Naive thymus-derived CD8-positive, alpha-beta T cell (primary cell): ENCODE measurements around the gene GPR146. TPM values are rescaled to one million over a fixed set of nuclear protein-coding genes. Genes with fewer than 3 reads are reported as not detected.
"Not testable (repeated sequence)": the region's sequence is repeated elsewhere in the genome, so short reads cannot be mapped to it uniquely, and the experiment has no call there.

Experiments
- ATAC-seq, 2 donors: fragments of 150-1000 bp; cut with Tn5 transposase in 1 of 2; sonication (Bioruptor Pico), chemical (Tn5 transposase) in 1 of 2; 1 replicate in 1 of 2; 2 replicates in 1 of 2; pipeline ENCODE4 v1.10.0; 2021; ENCODE audit warnings: mild to moderate bottlenecking in 2 of 2, moderate library complexity in 2 of 2
- POLR2A ChIA-PET: fragments of 350-600 bp; sonication (Branson Sonifier 250); formaldehyde crosslinking; loops from one replicate; lab custom pipeline; 2021; ENCODE audit warnings: antibody characterized with exemption; lab: Charles Lee
- DNase-seq, 10 donors: peaks; one replicate each; pipeline versions ENCODE4 v3.0.0 to v3.0.0-alpha.2; 2020 to 2022
- H3K27ac Mint-ChIP-seq, 10 donors: one replicate each; pipeline ENCODE4 v1.8.0; 2020 to 2022; ENCODE audit warnings: mild to moderate bottlenecking in 10 of 10, mixed read lengths in 10 of 10, moderate library complexity in 4 of 10, inconsistent platforms in 1 of 10
- H3K27me3 Mint-ChIP-seq, 5 donors: one replicate each; pipeline ENCODE4 v1.8.0; 2021 to 2022; ENCODE audit warnings: mixed read lengths in 5 of 5
- H3K36me3 Mint-ChIP-seq, 3 donors: one replicate each; pipeline ENCODE4 v1.8.0; 2020 to 2022; ENCODE audit warnings: mixed read lengths in 3 of 3, mild to moderate bottlenecking in 2 of 3, inconsistent platforms in 1 of 3
- H3K4me1 Mint-ChIP-seq, 4 donors: one replicate each; pipeline ENCODE4 v1.8.0; 2021 to 2022; ENCODE audit warnings: mixed read lengths in 4 of 4
- H3K4me3 Mint-ChIP-seq, 10 donors: one replicate each; pipeline ENCODE4 v1.8.0; 2020 to 2022; ENCODE audit warnings: mild to moderate bottlenecking in 10 of 10, mixed read lengths in 10 of 10, moderate library complexity in 6 of 10, inconsistent platforms in 1 of 10
- H3K9me3 Mint-ChIP-seq, 9 donors: one replicate each; pipeline ENCODE4 v1.8.0; 2020 to 2022; ENCODE audit warnings: mixed read lengths in 9 of 9, mild to moderate bottlenecking in 3 of 9, inconsistent platforms in 1 of 9, moderate library complexity in 1 of 9
- polyA plus RNA-seq, 3 donors: library from polyadenylated mRNA; unstranded; fragments of 300-500 nt; fragmentation: Illumina TruSeq; gene quantifications; one replicate each; pipeline ENCODE4 v1.2.3, GENCODE V29; 2021
- total RNA-seq, 8 experiments: library from RNA in 2 of 8; stranded (reverse) in 2 of 8; gene quantifications; one replicate each; pipeline ENCODE4 v1.2.3 and lab custom pipeline; 2021 to 2026

The GPR146 gene
- total and polyA plus RNA-seq, 5 experiments from 2014 or later, result 1.4 to 9.5 (median 3.8) TPM

DNA sequence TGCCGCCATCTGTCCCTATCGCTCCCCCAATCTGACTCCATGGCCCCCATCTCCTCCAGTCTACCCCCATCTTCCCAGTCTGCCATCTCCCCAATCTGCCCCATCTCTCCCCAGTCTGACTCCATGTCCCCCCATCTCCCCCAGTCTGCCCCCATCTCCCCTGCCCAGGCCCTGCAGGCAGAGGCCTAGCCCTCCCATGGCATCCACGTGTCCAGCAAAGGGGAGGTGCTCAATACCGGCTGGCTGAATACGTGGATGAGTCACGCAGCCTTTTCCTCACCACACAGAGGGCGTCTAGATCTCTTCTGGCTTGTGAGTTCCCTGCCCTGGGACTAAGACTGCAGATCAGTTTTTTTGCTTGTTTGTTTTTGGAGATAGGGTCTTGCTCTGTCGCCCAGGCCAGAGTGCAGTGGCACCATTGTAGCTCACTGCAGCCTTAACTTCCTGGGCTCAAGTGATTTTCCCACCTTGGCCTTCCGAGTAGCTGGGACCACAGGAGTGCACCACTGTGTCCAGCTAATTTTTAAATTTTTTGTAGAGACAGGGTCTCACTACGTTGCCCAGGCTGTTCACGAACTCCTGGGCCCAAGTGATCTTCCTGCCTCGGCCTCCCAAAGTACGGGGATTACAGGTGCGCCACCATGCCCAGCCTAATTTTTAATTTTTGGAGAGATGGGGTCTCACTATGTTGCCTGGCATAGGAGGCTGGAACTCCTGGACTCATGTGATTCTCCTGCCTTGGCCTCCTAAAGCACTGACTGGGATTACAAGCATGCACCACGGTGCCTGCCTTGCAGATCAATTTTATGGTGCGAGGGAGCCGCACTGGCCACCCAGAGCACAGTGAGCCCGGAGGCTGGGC, 15.3 kb upstream of the GPR146 start:
- H3K4me1 Mint-ChIP-seq, result peaks cover 23 to 60% (median 54%) of the 10 kb centered on the region in 4 donors
- H3K4me3 Mint-ChIP-seq, result peak overlapping the region; percentile 72 to 88 (median 82)
- peaks cover 0 to 2% (median 0%) of the 10 kb centered on the region in 5 donors for H3K27me3 Mint-ChIP-seq
- peaks cover 0 to 10% (median 0%) of the 10 kb centered on the region in 3 donors for H3K36me3 Mint-ChIP-seq
- POLR2A ChIA-PET, result interaction anchor here (1.1 to 5.5 kb wide), 5 partner anchors 12 to 36 kb away, joined by 3 to 35 read pairs (median 4); partner anchors contain the start of gene GPR146
- peak overlapping the region; percentile 66 to 93 (median 81) for H3K27ac Mint-ChIP-seq
- peaks cover 0 to 2% (median 0%) of the 10 kb centered on the region in 9 donors for H3K9me3 Mint-ChIP-seq
- peak; percentile 39 to 54 for ATAC-seq
- DNase-seq, result peak in 6 of 10 donors; percentile 22 to 73 (median 42)

DNA sequence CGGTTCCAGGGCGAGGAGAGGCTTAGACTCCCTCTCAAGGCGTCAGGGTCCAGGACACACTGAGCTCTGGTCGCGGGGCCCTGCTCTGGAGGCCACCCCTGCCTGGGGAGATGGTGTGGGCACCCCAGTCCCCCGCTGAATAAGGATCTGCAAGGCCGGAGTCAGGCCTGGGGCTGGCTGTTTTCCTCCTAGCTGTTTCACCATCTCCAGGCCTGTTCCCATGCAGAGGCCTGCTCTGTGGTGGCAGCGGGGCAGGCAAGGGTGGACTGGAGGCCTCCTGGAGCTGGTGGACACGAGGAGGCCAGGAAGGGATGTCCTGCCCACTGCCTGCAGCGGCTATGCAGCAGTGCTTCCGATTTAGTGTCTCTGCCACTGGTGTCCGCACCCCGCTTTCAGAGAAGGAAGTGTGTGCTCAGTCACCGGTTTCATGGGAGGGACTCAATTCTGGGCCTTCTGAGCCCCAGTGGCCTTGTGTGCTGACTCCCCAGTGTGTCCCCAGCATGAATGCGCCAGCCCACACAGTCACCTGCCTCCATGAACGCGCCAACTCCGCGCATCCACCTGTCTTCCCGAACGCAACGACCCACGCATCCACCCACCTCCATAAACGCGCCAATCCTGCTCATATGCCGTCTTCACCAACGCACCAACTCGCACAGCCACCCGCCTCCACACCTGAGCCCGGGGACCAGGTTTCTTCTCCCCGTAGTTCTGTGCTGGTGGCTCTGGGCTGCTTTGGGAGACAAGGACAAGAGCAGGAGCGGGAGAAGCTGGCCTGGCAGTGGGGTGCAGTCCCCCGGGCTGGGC, 14.5 kb upstream of the GPR146 start:
- peak overlapping the region in 9 of 10 donors; percentile 33 to 85 (median 75) for H3K4me3 Mint-ChIP-seq
- ATAC-seq (no peak), DNase-seq (peak in 1 of 10 donors; percentile 57)
- POLR2A ChIA-PET, result interaction anchor here (1.1 to 5.5 kb wide), 4 partner anchors 11 to 31 kb away, joined by 3 to 35 read pairs (median 14); partner anchors contain the start of gene GPR146
- peak overlapping the region in 6 of 10 donors; percentile 15 to 93 (median 60) for H3K27ac Mint-ChIP-seq
- H3K36me3 Mint-ChIP-seq, result peaks cover 0 to 8% (median 0%) of the 10 kb centered on the region in 3 donors
- peaks cover 0 to 2% (median 0%) of the 10 kb centered on the region in 5 donors for H3K27me3 Mint-ChIP-seq
- H3K9me3 Mint-ChIP-seq, result no peaks in the 10 kb centered on the region
- peaks cover 28 to 58% (median 57%) of the 10 kb centered on the region in 4 donors for H3K4me1 Mint-ChIP-seq

DNA sequence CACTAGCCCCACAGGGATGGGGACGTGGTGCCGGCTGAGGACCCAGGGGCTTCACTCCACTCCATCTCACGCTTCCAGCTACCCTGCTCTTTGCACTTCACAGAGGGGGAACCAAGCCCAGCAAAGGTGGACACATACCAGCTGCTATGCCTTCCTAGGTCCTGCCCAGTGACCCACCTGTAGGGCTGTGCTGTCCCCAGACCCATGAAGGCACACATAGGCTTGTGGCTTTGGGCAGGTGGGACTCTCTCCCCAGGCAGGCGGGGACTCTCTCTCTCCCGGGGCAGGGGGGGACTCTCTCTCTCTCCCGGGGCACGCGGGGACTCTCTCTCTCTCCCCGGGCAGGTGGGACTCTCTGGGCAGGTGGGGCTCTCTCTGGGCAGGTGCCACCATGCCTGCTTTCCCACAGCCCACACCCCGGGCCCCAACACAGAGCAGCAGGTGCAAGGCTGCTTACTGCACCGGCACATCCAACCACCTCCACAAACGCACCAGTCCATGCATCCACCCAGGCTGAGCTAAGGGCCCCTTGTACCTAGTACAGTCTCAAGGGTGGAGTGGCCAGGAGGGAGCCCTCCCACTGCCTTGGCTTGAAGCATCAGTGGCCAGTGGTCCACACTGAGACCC, 13.8 kb upstream of the GPR146 start:
- ATAC-seq (no peak), DNase-seq (peak in 1 of 10 donors; percentile 13)
- Mint-ChIP-seq H3K4me3 (peak overlapping the region in 5 of 10 donors; percentile 8 to 75 (median 71)), H3K27ac (peak overlapping the region in 5 of 10 donors; percentile 29 to 76 (median 53)), H3K4me1 (peaks cover 28 to 59% (median 57%) of the 10 kb centered on the region in 4 donors), H3K36me3 (peaks cover 0 to 8% (median 0%) of the 10 kb centered on the region in 3 donors), H3K9me3 (no peaks in the 10 kb centered on the region), H3K27me3 (peaks cover 0 to 7% (median 0%) of the 10 kb centered on the region in 5 donors)
- POLR2A ChIA-PET, result interaction anchor here (5.5 kb wide), 1 partner anchor 14 kb away, joined by 35 read pairs; the partner anchor contains the start of gene GPR146

DNA sequence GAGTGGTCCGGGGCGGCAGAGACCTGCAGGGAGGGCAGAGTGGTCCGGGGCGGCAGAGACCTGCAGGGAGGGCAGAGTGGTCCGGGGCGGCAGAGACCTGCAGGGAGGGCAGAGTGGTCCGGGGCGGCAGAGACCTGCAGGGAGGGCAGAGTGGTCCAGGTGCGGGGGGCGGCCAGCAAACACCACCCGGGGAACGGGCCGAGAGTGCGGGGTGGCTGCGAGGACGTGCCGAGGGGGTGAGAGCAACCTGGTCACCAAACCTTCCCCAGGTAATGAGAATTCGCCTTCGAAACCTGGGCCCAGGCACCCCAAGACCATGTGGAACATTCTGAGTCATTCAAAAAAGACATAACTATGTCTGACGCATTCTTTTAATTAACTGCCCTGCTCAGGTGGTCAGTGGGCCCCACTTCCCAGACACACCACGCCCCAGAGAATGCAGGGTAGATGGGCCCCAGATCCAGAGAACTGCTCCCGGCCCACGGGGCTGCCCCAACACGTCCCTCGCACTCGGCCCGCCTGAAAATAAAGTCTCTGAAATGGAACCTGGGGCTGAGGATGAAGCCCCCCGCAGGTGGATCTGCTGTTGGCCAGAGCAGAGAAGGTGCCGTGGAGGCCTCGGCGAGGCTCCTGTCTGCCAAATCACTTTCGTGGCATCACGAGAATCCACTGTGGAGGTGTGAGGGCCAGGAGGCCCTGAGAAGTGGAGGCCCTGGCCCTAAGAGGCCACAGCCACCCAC, 12.5 kb upstream of the GPR146 start:
- peak in 1 of 10 donors; percentile 53 for DNase-seq
- Mint-ChIP-seq H3K27me3 (peaks cover 0 to 8% (median 0%) of the 10 kb centered on the region in 5 donors), H3K9me3 (no peaks in the 10 kb centered on the region), H3K27ac (peak overlapping the region in 2 of 10 donors; percentile 22 to 67), H3K4me3 (no peak overlapping the region), H3K36me3 (peaks cover 0 to 2% (median 0%) of the 10 kb centered on the region in 3 donors), H3K4me1 (peaks cover 24 to 54% (median 48%) of the 10 kb centered on the region in 4 donors)
- POLR2A ChIA-PET, result no interaction called here
- no peak for ATAC-seq

DNA sequence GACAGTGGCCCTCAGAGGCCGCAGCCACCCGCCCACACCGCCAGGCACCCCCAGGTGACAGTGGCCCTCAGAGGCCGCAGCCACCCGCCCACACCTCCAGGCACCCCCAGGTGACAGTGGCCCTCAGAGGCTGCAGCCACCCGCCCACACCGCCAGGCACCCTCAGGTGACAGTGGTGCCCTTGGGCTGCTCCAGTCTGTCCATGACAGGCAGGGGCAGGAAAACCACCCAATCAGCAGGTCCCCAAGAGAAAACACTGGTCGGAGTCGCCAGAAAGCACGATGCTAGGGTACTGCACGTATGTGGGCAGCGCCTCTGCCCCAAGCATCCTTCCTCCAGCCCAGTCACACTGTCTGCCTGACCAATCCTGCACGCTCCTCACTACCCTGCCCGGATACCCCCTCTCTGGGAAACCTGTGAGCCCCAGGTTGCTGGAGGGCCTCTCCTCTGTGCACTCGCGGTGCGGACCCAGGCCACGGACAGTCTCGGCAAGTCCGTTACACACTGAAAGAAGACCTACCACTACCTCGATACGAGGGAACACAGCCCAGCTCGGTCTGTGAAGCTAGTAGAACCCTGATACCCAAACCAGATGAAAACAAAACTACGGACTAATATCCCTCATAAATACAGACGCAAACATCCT, 11.7 kb upstream of the GPR146 start:
- Mint-ChIP-seq H3K27ac (peak overlapping the region in 8 of 10 donors; percentile 29 to 73 (median 60)), H3K36me3 (no peaks in the 10 kb centered on the region), H3K4me1 (peaks cover 20 to 48% (median 42%) of the 10 kb centered on the region in 4 donors), H3K4me3 (peak overlapping the region in 5 of 10 donors; percentile 18 to 75 (median 56)), H3K27me3 (peaks cover 0 to 8% (median 0%) of the 10 kb centered on the region in 5 donors), H3K9me3 (no peaks in the 10 kb centered on the region)
- no peak for ATAC-seq
- peak in 1 of 10 donors; percentile 49 for DNase-seq
- POLR2A ChIA-PET, result interaction anchor here (0.7 to 1.0 kb wide), 4 partner anchors 11 to 215 kb away, joined by 3 to 4 read pairs (median 4); no protein-coding TSS in a partner anchor

DNA sequence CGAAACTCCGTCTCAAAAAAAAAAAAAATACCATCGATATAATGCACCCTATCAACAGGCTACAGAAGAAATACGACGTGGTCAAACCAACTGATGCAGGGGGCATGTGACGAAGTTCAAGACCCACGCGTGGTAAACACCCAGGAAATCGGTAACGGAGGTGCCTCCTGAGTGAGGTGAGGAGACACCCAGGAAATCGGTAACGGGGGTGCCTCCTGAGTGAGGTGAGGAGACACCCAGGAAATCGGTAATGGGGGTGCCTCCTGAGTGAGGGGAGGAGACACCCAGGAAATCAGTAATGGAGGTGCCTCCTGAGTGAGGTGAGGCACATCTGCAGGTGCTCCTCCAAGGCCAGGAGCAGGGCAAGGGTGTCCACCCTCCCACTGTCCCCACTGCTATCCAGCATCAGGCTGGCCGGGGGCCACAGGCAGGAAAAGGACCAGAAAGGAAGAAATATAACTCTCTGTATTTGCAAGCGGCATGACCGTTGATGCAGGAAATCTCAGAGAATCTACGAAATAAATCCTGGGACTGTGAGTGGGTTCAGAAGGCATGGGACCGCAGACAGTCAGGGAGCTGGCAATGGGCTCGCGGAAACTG, 10.7 kb upstream of the GPR146 start:
- H3K4me3 Mint-ChIP-seq, result peak overlapping the region; percentile 33 to 80 (median 65)
- H3K27me3 Mint-ChIP-seq, result peaks cover 0 to 8% (median 0%) of the 10 kb centered on the region in 5 donors
- ATAC-seq (peak; percentile 33 to 78), DNase-seq (peak in 7 of 10 donors; percentile 23 to 68 (median 43))
- H3K27ac Mint-ChIP-seq, result peak overlapping the region; percentile 51 to 87 (median 76)
- POLR2A ChIA-PET, result interaction anchor here (0.7 to 1.6 kb wide), 7 partner anchors 9 to 216 kb away, joined by 3 to 5 read pairs (median 3); no protein-coding TSS in a partner anchor
- H3K36me3 Mint-ChIP-seq, result no peaks in the 10 kb centered on the region
- H3K9me3 Mint-ChIP-seq, result no peaks in the 10 kb centered on the region
- H3K4me1 Mint-ChIP-seq, result peaks cover 20 to 47% (median 42%) of the 10 kb centered on the region in 4 donors

DNA sequence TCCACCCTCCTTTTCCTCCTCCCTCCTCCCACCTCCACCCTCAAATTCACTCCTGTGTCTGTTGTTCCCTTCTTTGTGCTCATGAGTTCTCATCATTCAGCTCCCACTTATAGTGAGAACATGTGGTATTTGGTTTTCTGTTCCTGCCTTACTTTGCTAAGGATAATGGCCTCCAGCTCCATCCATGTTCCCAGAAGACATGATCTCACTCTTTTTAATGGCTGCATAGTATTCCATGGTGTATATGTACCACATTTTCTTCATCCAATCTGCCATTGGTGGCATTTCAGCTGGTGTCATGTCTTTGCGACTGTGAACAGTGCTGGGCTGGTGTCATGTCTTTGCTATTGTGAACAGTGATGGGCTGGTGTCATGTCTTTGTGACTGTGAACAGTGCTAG, 9.6 kb upstream of the GPR146 start:
- H3K27ac Mint-ChIP-seq, result peak overlapping the region in 1 of 10 donors; percentile 25

DNA sequence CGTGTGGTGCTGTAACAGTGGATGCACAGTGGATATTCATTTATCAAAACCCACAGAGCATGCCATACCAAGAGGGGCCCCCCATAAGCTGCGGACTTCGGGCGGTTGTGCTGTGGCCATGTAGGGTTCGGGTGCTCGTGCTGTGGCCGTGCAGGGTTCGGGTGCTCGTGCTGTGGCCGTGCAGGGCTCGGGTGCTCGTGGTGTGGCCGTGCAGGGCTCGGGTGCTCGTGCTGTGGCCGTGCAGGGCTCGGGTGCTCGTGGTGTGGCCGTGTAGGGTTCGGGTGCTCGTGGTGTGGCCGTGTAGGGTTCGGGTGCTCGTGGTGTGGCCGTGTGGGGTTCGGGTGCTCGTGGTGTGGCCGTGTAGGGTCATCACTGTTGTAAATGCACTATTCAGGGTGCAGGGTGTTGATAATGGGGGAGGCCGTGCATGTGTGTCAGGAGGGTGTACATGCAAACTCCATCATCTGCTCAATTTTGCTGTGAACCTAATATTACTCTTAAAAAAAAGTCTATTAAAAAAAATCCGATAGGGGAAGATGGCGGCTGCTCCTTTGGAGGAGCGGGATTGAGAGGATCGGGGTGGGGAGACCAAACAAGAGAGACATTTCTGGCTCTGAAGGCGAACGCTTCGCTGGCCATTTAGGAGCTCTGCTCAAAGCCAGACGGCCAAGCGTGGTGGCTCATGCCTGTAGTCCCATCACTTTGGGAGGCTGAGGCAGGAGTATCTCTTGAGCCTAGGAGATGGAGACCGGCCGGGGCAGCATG, 8.0 kb upstream of the GPR146 start:
- H3K9me3 Mint-ChIP-seq, H3K36me3 Mint-ChIP-seq, H3K4me3 Mint-ChIP-seq, H3K27ac Mint-ChIP-seq: not testable (repeated sequence)
- POLR2A ChIA-PET, result interaction anchor here (1.2 kb wide), 1 partner anchor 9 kb away, joined by 3 read pairs; no protein-coding TSS in a partner anchor
- Mint-ChIP-seq H3K4me1 (peaks cover 19 to 30% (median 26%) of the 10 kb centered on the region in 4 donors), H3K27me3 (peaks cover 0 to 16% (median 0%) of the 10 kb centered on the region in 5 donors)
- DNase-seq (peak in 1 of 10 donors; percentile 11), ATAC-seq (peak in 1 of 2 donors; percentile 56)

More for the DNA sequence above, 9.6 kb upstream of the GPR146 start:
- ATAC-seq, H3K27me3 Mint-ChIP-seq, H3K36me3 Mint-ChIP-seq, DNase-seq, H3K9me3 Mint-ChIP-seq: not testable (repeated sequence)
- POLR2A ChIA-PET, result interaction anchor here (0.6 to 1.6 kb wide), 3 partner anchors 9 to 13 kb away, joined by 3 to 5 read pairs (median 4); no protein-coding TSS in a partner anchor
- Mint-ChIP-seq H3K4me1 (peaks cover 19 to 38% (median 33%) of the 10 kb centered on the region in 4 donors), H3K4me3 (peak overlapping the region in 1 of 10 donors; percentile 36)

DNA sequence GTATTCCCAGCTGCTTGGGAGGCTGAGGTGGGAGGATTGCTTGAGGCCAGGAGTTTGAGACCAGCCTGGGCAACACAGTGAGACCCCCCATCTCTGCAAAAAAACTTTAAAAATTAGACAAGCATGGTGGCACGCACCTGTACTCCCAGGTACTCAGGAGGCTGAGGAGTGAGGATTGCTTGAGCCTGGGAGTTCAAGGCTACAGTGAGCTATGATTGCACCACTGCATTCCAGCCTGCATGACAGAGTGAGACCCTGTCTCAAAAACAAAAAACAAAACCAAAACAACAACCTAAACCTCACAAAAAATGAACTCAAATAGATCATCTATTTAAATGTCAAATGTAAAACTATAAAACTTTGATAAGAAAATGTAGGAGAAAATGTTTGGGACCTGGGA, 4.1 kb upstream of the GPR146 start:
- POLR2A ChIA-PET, result not testable (repeated sequence)

More for the DNA sequence above, 4.1 kb upstream of the GPR146 start:
- peaks cover 0 to 24% (median 0%) of the 10 kb centered on the region in 5 donors for H3K27me3 Mint-ChIP-seq
- DNase-seq, H3K36me3 Mint-ChIP-seq, ATAC-seq, H3K9me3 Mint-ChIP-seq, H3K27ac Mint-ChIP-seq: not testable (repeated sequence)
- peaks cover 14 to 40% (median 19%) of the 10 kb centered on the region in 4 donors for H3K4me1 Mint-ChIP-seq
- H3K4me3 Mint-ChIP-seq, result peak overlapping the region in 1 of 10 donors; percentile 19
